ACC112 (cell line): ENCODE data around the gene TNFSF13.
A peak's percentile ranks its signal among the peaks of the same experiment; 100 is the strongest.

Experiments
- H2AFZ ChIP-seq: fragments of 200-600 bp; sonication (generic); one replicate; pipeline ENCODE4 v1.6.0; 2017; ENCODE audit warnings: antibody characterized with exemption, low read length; ENCODE audit not compliant: unreplicated experiment
- H3K27ac ChIP-seq: fragments of 200-600 bp; sonication (generic); 2 replicates; pipeline ENCODE4 v1.5.1; 2014; ENCODE audit warnings: low read depth, mild to moderate bottlenecking, antibody characterized with exemption, low read length, moderate library complexity
- H3K27me3 ChIP-seq: fragments of 200-600 bp; sonication (generic); 2 replicates; pipeline ENCODE4 v1.6.1; 2014; ENCODE audit warnings: mild to moderate bottlenecking, antibody characterized with exemption, low read length, moderate library complexity, mixed read lengths; ENCODE audit not compliant: insufficient read depth
- H3K36me3 ChIP-seq: fragments of 200-600 bp; sonication (generic); 2 replicates; pipeline ENCODE4 v1.6.1; 2016; ENCODE audit warnings: mild to moderate bottlenecking, antibody characterized with exemption, low read length, moderate library complexity, mixed read lengths; ENCODE audit not compliant: insufficient read depth
- H3K4me1 ChIP-seq: fragments of 200-600 bp; sonication (generic); one replicate; pipeline ENCODE4 v1.6.1; 2016; ENCODE audit warnings: low read length, mixed read lengths; ENCODE audit not compliant: insufficient read depth, unreplicated experiment, control insufficient read depth
- H3K4me3 ChIP-seq: fragments of 200-600 bp; sonication (generic); 2 replicates; pipeline ENCODE4 v1.5.1; 2014; ENCODE audit warnings: mild to moderate bottlenecking, low read depth, low read length
- H3K79me2 ChIP-seq: fragments of 200-600 bp; sonication (generic); one replicate; pipeline ENCODE4 v1.6.0; 2016; ENCODE audit warnings: low read length; ENCODE audit not compliant: control insufficient read depth, unreplicated experiment, insufficient read depth

Gene TNFSF13

GRCh38 chr17:7530023-7530900 is 28.3 kb upstream of the TNFSF13 start:
- Histone ChIP-seq H3K27me3 (no peaks in the 10 kb centered on the region), H3K4me3 (no peak overlapping the region), H3K4me1 (no peaks in the 10 kb centered on the region), H3K27ac (no peak overlapping the region), H3K36me3 (no peaks in the 10 kb centered on the region), H2AFZ (no peak overlapping the region), H3K79me2 (no peaks in the 10 kb centered on the region)

- Histone ChIP-seq H3K79me2 (no peaks in the 10 kb centered on the region), H3K4me1 (no peaks in the 10 kb centered on the region), H3K4me3 (no peak overlapping the region), H3K36me3 (no peaks in the 10 kb centered on the region), H3K27ac (no peak overlapping the region), H3K27me3 (no peaks in the 10 kb centered on the region), H2AFZ (no peak overlapping the region)
Observed at GRCh38 chr17:7538050-7538449, 20.5 kb upstream of the TNFSF13 start.

DNA sequence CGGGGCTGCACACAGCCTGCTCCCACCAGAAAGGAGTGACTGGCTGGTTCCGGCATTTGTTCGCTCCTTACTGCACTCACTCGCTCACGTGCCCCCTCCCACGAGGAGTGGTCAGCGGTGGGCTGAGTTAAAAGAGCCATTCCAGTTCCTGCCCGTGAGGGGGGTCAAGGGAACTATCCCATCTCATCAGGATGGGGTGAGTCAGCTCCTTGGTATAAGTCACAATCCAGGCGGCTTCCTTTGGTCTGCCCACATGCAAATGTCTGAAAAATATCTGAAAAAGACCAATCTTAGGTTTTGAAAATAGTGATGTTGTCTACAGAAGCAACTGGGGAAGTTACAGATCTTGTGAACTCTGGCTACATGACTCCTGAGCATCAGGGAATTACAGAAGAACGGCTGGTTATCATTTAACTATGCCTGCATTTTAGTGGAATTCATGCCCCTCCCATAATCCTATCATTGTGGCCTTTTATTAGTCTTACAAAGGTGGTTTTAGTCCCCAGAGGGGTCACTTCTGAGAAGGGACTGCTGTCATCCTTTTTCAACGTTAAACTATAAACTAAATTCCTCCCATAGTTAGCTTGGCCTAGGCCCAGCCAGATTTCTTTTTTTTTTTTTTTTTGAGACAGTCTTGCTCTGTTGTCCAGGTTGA is 19.5 kb upstream of the TNFSF13 start:
- Histone ChIP-seq H3K27me3 (no peaks in the 10 kb centered on the region), H3K36me3 (no peaks in the 10 kb centered on the region), H3K4me3 (no peak overlapping the region), H3K27ac (no peak overlapping the region), H2AFZ (no peak overlapping the region), H3K4me1 (no peaks in the 10 kb centered on the region), H3K79me2 (no peaks in the 10 kb centered on the region)

GRCh38 chr17:7541074-7541621 is 17.4 kb upstream of the TNFSF13 start:
- no peaks in the 10 kb centered on the region for H3K79me2 ChIP-seq
- H2AFZ ChIP-seq = no peak overlapping the region
- H3K4me3 ChIP-seq = no peak overlapping the region
- H3K36me3 ChIP-seq = no peaks in the 10 kb centered on the region
- no peak overlapping the region for H3K27ac ChIP-seq
- H3K4me1 ChIP-seq = no peaks in the 10 kb centered on the region
- no peaks in the 10 kb centered on the region for H3K27me3 ChIP-seq

GRCh38 chr17:7544911-7545310 is 13.6 kb upstream of the TNFSF13 start:
- no peak overlapping the region for H3K27ac ChIP-seq
- H2AFZ ChIP-seq = no peak overlapping the region
- no peaks in the 10 kb centered on the region for H3K36me3 ChIP-seq
- H3K4me3 ChIP-seq = no peak overlapping the region
- peaks cover 7% of the 10 kb centered on the region for H3K4me1 ChIP-seq
- no peaks in the 10 kb centered on the region for H3K27me3 ChIP-seq
- H3K79me2 ChIP-seq = no peaks in the 10 kb centered on the region

GRCh38 chr17:7548585-7549400 is 9.8 kb upstream of the TNFSF13 start, which contains the start of gene TNFSF12:
Gene TNFSF12 (plus strand): TSS chr17:7549058. CDS start chr17:7549154, 96 bp downstream.
- Histone ChIP-seq H3K27ac (no peak within 1 kb of the TSS), H2AFZ (peak within 1 kb of the TSS; percentile 95), H3K36me3 (no peaks in the 10 kb centered on the region), H3K4me1 (peaks cover 7% of the 10 kb centered on the region), H3K4me3 (peak within 1 kb of the TSS; percentile 87), H3K79me2 (no peaks in the 10 kb centered on the region), H3K27me3 (no peaks in the 10 kb centered on the region)

DNA sequence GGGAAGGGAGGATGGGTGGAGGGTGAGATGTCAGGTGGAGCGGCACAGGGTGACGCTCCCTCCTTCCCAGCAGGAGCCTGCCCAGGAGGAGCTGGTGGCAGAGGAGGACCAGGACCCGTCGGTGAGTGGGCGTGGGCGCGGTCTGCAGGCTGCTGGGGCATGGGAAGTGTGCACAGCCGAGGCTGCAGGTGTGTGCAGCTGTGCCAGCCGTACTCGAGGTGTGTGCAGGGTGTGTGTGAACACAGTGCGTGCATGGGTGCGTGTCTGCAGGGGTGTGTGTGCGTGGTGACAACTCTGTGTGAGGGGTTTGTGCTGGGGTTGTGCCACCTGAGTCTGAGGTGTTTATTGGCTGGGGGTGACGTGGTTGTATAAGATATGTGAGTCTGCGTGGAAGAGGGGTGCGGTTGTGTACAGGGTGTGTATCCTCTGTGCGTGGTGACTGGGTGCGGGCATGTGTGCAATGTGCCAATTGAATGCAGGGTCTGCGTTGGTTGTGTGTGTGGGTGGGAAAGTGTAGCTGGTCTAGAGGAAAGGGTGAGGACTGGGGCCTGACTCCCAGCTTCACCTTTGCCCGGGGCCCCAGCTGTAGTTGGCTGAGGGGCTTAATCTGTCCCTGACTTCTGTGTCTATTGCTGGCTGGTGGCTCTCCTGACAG is 9.0 kb upstream of the TNFSF13 start:
- H3K36me3 ChIP-seq = no peaks in the 10 kb centered on the region
- no peak overlapping the region for H3K27ac ChIP-seq
- H3K4me3 ChIP-seq = peak overlapping the region; percentile 87
- peaks cover 7% of the 10 kb centered on the region for H3K4me1 ChIP-seq
- H2AFZ ChIP-seq = peak overlapping the region; percentile 95
- no peaks in the 10 kb centered on the region for H3K79me2 ChIP-seq
- H3K27me3 ChIP-seq = no peaks in the 10 kb centered on the region

DNA sequence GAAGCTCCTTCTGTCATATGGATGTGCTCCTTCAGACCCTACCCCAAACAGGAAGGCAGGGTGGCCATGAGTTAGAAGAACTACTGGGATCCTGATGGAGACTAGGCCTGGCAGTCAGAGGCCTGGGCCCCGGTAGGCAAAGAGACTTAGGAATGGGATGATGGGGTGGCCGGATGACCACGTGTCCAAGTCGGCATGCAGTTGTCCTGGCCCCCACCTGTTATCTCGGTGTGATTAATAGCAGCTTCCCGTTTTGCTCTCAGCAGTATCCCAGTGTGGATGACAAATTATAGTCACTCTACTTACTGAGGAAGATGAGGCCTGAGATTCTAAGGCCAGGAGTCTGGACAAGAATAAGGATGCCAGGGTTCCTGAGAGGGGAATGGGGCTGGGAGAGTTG is 8.2 kb upstream of the TNFSF13 start:
- Histone ChIP-seq H3K4me1 (peaks cover 7% of the 10 kb centered on the region), H3K27ac (no peak overlapping the region), H3K4me3 (no peak overlapping the region), H2AFZ (no peak overlapping the region), H3K79me2 (no peaks in the 10 kb centered on the region), H3K27me3 (no peaks in the 10 kb centered on the region), H3K36me3 (no peaks in the 10 kb centered on the region)

- Histone ChIP-seq H3K36me3 (no peaks in the 10 kb centered on the region), H3K27ac (no peak overlapping the region), H3K4me3 (no peak overlapping the region), H3K27me3 (no peaks in the 10 kb centered on the region), H3K4me1 (peaks cover 7% of the 10 kb centered on the region), H2AFZ (no peak overlapping the region), H3K79me2 (no peaks in the 10 kb centered on the region)
Observed at GRCh38 chr17:7551396-7551795, 7.2 kb upstream of the TNFSF13 start.

DNA sequence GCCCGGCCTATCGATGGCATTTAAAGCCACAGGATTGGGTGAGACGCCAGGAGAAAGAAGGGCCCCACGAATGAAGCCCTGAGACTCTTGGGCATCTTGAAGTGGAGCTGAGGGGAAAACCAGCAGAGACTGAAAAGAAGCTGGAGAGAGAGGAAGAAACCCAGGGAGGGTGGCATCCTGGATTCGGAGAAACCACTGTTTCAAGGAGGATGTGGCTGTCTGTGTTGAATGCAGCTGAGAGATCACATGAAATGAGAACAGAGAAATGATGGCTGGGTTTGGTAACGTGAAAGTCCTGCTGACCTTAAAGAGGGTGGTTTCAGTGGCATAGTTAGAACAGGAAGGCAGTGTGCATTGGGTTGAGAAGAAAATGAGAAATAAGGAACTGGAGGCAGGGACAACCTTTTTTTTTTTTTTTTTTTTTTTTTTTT is 5.9 kb upstream of the TNFSF13 start:
- no peaks in the 10 kb centered on the region for H3K79me2 ChIP-seq
- no peak overlapping the region for H2AFZ ChIP-seq
- H3K27me3 ChIP-seq = no peaks in the 10 kb centered on the region
- no peaks in the 10 kb centered on the region for H3K36me3 ChIP-seq
- no peak overlapping the region for H3K4me3 ChIP-seq
- peaks cover 7% of the 10 kb centered on the region for H3K4me1 ChIP-seq
- H3K27ac ChIP-seq = no peak overlapping the region
